ENCODE results near the gene GPRASP2. TPM values are rescaled to one million over a fixed set of nuclear protein-coding genes. Genes with fewer than 3 reads are reported as not detected.

Gene GPRASP2
- total RNA-seq, 2 donors from 2014 or later = 6.2 to 7.3 TPM

DNA sequence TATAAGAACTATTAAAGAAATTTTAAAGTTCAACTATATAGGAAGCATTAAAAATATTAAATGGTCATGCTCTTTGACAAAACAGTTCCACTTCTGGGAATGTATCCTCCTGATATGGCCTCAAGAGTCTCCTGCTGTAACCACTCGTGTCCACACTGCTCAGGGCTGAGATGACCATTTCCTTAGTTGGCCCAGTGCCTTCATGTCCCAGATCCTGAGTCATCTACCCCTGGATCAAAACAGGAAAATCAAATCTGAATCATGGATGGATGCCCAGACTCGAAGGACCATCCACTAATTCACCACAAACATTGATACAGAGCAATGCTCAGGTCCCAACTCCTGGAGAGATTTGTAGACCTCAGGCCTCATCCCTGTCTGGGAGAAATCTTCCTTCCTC is 53.0 kb downstream of the GPRASP2 start:
- DNase-seq = peak in 2 of 4 donors; percentile 6 to 28
- TF ChIP-seq, protein P1, sequence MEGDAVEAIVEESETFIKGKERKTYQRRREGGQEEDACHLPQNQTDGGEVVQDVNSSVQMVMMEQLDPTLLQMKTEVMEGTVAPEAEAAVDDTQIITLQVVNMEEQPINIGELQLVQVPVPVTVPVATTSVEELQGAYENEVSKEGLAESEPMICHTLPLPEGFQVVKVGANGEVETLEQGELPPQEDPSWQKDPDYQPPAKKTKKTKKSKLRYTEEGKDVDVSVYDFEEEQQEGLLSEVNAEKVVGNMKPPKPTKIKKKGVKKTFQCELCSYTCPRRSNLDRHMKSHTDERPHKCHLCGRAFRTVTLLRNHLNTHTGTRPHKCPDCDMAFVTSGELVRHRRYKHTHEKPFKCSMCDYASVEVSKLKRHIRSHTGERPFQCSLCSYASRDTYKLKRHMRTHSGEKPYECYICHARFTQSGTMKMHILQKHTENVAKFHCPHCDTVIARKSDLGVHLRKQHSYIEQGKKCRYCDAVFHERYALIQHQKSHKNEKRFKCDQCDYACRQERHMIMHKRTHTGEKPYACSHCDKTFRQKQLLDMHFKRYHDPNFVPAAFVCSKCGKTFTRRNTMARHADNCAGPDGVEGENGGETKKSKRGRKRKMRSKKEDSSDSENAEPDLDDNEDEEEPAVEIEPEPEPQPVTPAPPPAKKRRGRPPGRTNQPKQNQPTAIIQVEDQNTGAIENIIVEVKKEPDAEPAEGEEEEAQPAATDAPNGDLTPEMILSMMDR (IDR thresholded peaks at IDR 0.05) = no peak
- TF ChIP-seq POLR2A (IDR thresholded peaks at IDR 0.05) = no peak
- Histone ChIP-seq H3K36me3 (replicated peaks in 1 of 2; ENCODE audit: insufficient read depth in 1 of 2, low read depth in 2 of 2) (no peaks in the 10 kb centered on the region), H3K9me3 (no peaks in the 10 kb centered on the region), H3K27me3 (no peaks in the 10 kb centered on the region), H3K4me3 (no peak overlapping the region), H3K4me1 (no peaks in the 10 kb centered on the region), H3K27ac (no peak overlapping the region)
- intact Hi-C loops (cut with DNase I) = no loop called here
- ATAC-seq = no peak
- 53 to 67% methylated on average over 2 of the region's 2 CpGs for WGBS, 2 donors

DNA sequence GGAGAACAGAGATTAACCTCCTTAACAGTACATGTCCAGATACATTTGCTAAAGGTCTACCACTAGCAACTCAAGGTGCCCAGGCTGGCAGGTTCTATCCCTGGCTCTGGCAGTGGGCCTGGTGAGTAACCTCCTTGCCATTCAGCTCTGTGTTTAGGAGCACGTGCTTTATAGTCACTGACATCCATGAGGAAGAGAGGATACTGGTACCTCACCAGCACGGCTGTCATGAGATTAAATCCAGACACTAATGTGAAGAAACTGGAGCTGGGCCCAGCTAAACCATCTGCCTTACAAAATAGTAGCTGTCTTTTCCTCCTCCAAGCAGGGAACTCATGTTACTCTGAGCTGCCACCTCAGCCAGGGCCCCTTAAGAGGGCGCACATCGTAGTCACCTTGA is 53.6 kb downstream of the GPRASP2 start:
- TF ChIP-seq, protein P1 (IDR thresholded peaks at IDR 0.05) = no peak
- no peak for TF ChIP-seq POLR2A (IDR thresholded peaks at IDR 0.05)
- H3K9me3 ChIP-seq = no peaks in the 10 kb centered on the region
- no peak overlapping the region for H3K4me3 ChIP-seq
- ATAC-seq = no peak
- no peaks in the 10 kb centered on the region for H3K36me3 ChIP-seq (replicated peaks in 1 of 2; ENCODE audit: insufficient read depth in 1 of 2, low read depth in 2 of 2)
- H3K27ac ChIP-seq = no peak overlapping the region
- H3K27me3 ChIP-seq = no peaks in the 10 kb centered on the region
- 56 to 77% methylated on average over 2 to 4 of the region's 4 CpGs for WGBS, 2 donors
- intact Hi-C loops (cut with DNase I) = no loop called here
- no peaks in the 10 kb centered on the region for H3K4me1 ChIP-seq
- DNase-seq = peak in 1 of 4 donors; percentile 3

DNA sequence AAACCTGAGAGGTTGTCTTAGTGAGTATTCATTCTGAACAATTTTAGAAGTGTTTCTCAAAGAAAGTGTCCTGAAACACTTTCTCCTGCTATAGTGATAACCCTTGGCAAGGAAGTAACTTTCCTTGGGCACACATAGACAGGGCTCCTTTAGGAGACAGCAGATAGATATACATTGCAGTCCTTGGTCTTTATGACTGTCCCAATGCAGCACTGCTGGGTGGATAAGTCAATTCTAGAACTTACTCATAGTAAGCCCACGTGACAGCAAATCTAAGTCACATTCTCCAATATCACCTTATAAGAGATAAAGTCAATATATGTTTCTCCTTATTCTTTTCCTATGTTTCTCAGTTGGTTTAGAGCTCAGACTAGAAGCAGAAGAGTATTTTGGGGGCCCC is 55.0 kb downstream of the GPRASP2 start:
- intact Hi-C loops (cut with DNase I) = no loop called here
- no peak for ATAC-seq

More for the DNA sequence above, 55.0 kb downstream of the GPRASP2 start:
- Histone ChIP-seq H3K36me3 (replicated peaks in 1 of 2; ENCODE audit: insufficient read depth in 1 of 2, low read depth in 2 of 2) (no peaks in the 10 kb centered on the region), H3K4me3 (no peak overlapping the region), H3K4me1 (no peaks in the 10 kb centered on the region), H3K27ac (no peak overlapping the region), H3K9me3 (no peaks in the 10 kb centered on the region), H3K27me3 (no peaks in the 10 kb centered on the region)
- 57 to 85% methylated on average over 1 of the region's 1 CpG for WGBS, 2 donors
- DNase-seq = no peak
- TF ChIP-seq, protein P1 (IDR thresholded peaks at IDR 0.05) = no peak
- no peak for TF ChIP-seq POLR2A (IDR thresholded peaks at IDR 0.05)

Small RNA genes within 50 kb of the gene (small RNA-seq; reads per million reads assigned to genes)
- gene RNU6-589P = not detected

Other genes starting within 250 kb of the GPRASP2 start
- not detected for gene TCP11X2, start 240.6 kb upstream of the GPRASP2 start, total RNA-seq
- not detected for gene TMSB15A, start 195.7 kb upstream of the GPRASP2 start, total RNA-seq
- gene ARMCX5, start 112.9 kb upstream of the GPRASP2 start, total RNA-seq = 1 to 10 TPM; 4.6 to 8.8 TPM
- 1 to 10 TPM; 4.3 to 9.1 TPM for gene GPRASP1, start 61.0 kb upstream of the GPRASP2 start, total RNA-seq
- 1 to 10 TPM in 1 of 2 donors, under 1 TPM in 1; 0.99 to 3.6 TPM for gene GPRASP3, start 8.3 kb downstream of the GPRASP2 start, total RNA-seq
- 1 to 10 TPM; 1.3 to 8.2 TPM for gene RAB40AL, start 224.8 kb downstream of the GPRASP2 start, total RNA-seq